ENCODE measurements around the gene POLR3C. TPM values are rescaled to one million over a fixed set of nuclear protein-coding genes. Genes with fewer than 3 reads are reported as not detected.

POLR3C gene, protein sequence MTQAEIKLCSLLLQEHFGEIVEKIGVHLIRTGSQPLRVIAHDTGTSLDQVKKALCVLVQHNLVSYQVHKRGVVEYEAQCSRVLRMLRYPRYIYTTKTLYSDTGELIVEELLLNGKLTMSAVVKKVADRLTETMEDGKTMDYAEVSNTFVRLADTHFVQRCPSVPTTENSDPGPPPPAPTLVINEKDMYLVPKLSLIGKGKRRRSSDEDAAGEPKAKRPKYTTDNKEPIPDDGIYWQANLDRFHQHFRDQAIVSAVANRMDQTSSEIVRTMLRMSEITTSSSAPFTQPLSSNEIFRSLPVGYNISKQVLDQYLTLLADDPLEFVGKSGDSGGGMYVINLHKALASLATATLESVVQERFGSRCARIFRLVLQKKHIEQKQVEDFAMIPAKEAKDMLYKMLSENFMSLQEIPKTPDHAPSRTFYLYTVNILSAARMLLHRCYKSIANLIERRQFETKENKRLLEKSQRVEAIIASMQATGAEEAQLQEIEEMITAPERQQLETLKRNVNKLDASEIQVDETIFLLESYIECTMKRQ
- 28.3 to 31.3 TPM (median 30.7 TPM) in 3 replicates for total RNA-seq
- long read RNA-seq, transcript POLR3C-201 (15 exons, 1,851 nt): major isoform, 40 of 59 reads
- long read RNA-seq, partial matches to known transcripts: 3 of 59 reads
- long read RNA-seq, other reads (novel, unspliced or antisense): 16 of 59 reads

- peak; percentile 8 for TF ChIP-seq CTCF (IDR thresholded peaks at IDR 0.05)
- peak within 1 kb of the TSS; percentile 98 for H3K4me3 Mint-ChIP-seq (ENCODE audit: unreplicated experiment)
- H3K27me3 Mint-ChIP-seq (ENCODE audit: low read depth): no peaks in the 10 kb centered on the region
- H3K4me1 Mint-ChIP-seq (ENCODE audit: low read depth): peaks cover 27% of the 10 kb centered on the region
- H3K9me3 Mint-ChIP-seq (ENCODE audit: low read depth): no peaks in the 10 kb centered on the region
- peaks cover 20% of the 10 kb centered on the region for H3K36me3 Mint-ChIP-seq (ENCODE audit: low read depth)
- DNase-seq (ENCODE audit: low spot score): peak; percentile 96
- peak within 1 kb of the TSS; percentile 98 for H3K27ac Mint-ChIP-seq (ENCODE audit: unreplicated experiment)
Measured at GRCh38 chr1:145823565-145824498, at the start of gene POLR3C, which contains the start of gene RNF115. Gene POLR3C, plus strand, starts transcription at chr1:145824200. Its CDS starts 1,577 bp downstream, at chr1:145825777. Gene RNF115, minus strand, starts transcription at chr1:145824095. Its CDS starts 222 bp downstream, at chr1:145823873.

DNA sequence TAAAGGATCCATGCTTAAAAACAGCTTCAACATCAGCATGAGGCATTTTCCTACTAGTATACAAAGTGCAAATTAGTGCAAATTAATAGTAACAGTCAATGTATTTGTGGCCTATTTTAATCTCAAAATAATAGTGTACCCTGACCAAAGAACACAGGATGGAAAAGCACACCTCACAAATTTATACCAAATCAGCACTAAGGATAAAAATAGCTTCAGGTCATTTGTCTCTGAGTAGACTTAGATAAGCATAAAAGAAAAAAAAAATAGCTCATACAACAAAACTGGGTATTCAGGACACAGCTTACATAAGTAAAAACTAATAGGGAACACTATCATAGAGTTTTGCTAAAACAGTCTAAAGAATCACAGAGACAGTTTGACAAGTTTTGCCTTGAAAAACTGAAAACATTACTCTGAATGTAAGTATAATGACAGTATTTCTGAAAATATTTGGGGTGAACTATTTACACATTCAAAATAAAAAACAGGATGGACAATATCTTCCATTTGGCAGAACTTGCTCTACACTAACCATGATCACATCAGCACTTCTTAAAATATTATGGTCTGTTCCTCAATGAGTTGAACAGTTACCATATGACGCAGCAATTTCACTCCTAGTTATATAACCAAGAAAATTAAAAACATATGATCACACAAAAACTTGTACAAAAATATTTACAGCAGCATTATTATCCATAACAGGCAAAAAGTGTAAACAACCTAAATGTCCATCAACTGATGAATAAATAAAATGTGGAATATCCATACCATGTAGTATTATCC is 46.4 kb upstream of the POLR3C start:
- no peak overlapping the region for H3K27ac Mint-ChIP-seq (ENCODE audit: unreplicated experiment)
- no peak for TF ChIP-seq CTCF (IDR thresholded peaks at IDR 0.05)
- H3K4me1 Mint-ChIP-seq (ENCODE audit: low read depth): peaks cover 31% of the 10 kb centered on the region
- H3K9me3 Mint-ChIP-seq (ENCODE audit: low read depth): no peaks in the 10 kb centered on the region
- H3K27me3 Mint-ChIP-seq (ENCODE audit: low read depth): no peaks in the 10 kb centered on the region
- no peak overlapping the region for H3K4me3 Mint-ChIP-seq (ENCODE audit: unreplicated experiment)
- H3K36me3 Mint-ChIP-seq (ENCODE audit: low read depth): peaks cover 8% of the 10 kb centered on the region
- DNase-seq (ENCODE audit: low spot score): no peak

GRCh38 chr1:145778146-145778540 is 45.9 kb upstream of the POLR3C start:
- H3K27ac Mint-ChIP-seq (ENCODE audit: unreplicated experiment): peak overlapping the region; percentile 24
- no peaks in the 10 kb centered on the region for H3K27me3 Mint-ChIP-seq (ENCODE audit: low read depth)
- no peak for DNase-seq (ENCODE audit: low spot score)

More at GRCh38 chr1:145778146-145778540, 45.9 kb upstream of the POLR3C start:
- no peaks in the 10 kb centered on the region for H3K9me3 Mint-ChIP-seq (ENCODE audit: low read depth)
- TF ChIP-seq CTCF (IDR thresholded peaks at IDR 0.05): no peak
- peaks cover 8% of the 10 kb centered on the region for H3K36me3 Mint-ChIP-seq (ENCODE audit: low read depth)
- no peak overlapping the region for H3K4me3 Mint-ChIP-seq (ENCODE audit: unreplicated experiment)
- peaks cover 36% of the 10 kb centered on the region for H3K4me1 Mint-ChIP-seq (ENCODE audit: low read depth)
